Duodenal mucosa (tissue), 2 donors: ENCODE measurements around the gene TBC1D5.

Experiments used
- H3K27ac ChIP-seq: one replicate; pipeline ENCODE4 v1.7.0; 2013; ENCODE audit warnings: low read depth, low read length
- H3K27me3 ChIP-seq, 2 donors: one replicate each; pipeline ENCODE4 v1.7.0; 2013; ENCODE audit warnings: low read length in 2 of 2, control low read depth in 1 of 2; ENCODE audit not compliant: insufficient read depth in 2 of 2, control insufficient read depth in 1 of 2
- H3K36me3 ChIP-seq, 2 donors: one replicate each; pipeline ENCODE4 v1.7.0; 2013; ENCODE audit warnings: low read length in 2 of 2, control low read depth in 1 of 2; ENCODE audit not compliant: insufficient read depth in 2 of 2, control insufficient read depth in 1 of 2
- H3K4me1 ChIP-seq, 2 donors: one replicate each; pipeline ENCODE4 v1.7.0; 2013; ENCODE audit warnings: low read length in 2 of 2, control low read depth in 1 of 2; ENCODE audit not compliant: insufficient read depth in 2 of 2, control insufficient read depth in 1 of 2
- H3K4me3 ChIP-seq, 2 donors: one replicate each; pipeline ENCODE4 v1.7.0; 2013; ENCODE audit warnings: low read length in 2 of 2, low read depth in 1 of 2
- H3K9ac ChIP-seq, 2 donors: one replicate each; pipeline ENCODE4 v1.7.0; 2013; ENCODE audit warnings: low read length in 2 of 2, low read depth in 1 of 2
- H3K9me3 ChIP-seq, 2 donors: one replicate each; pipeline ENCODE4 v1.7.0; 2013; ENCODE audit warnings: low read length in 2 of 2, control low read depth in 1 of 2; ENCODE audit not compliant: control insufficient read depth in 1 of 2

The TBC1D5 gene

DNA sequence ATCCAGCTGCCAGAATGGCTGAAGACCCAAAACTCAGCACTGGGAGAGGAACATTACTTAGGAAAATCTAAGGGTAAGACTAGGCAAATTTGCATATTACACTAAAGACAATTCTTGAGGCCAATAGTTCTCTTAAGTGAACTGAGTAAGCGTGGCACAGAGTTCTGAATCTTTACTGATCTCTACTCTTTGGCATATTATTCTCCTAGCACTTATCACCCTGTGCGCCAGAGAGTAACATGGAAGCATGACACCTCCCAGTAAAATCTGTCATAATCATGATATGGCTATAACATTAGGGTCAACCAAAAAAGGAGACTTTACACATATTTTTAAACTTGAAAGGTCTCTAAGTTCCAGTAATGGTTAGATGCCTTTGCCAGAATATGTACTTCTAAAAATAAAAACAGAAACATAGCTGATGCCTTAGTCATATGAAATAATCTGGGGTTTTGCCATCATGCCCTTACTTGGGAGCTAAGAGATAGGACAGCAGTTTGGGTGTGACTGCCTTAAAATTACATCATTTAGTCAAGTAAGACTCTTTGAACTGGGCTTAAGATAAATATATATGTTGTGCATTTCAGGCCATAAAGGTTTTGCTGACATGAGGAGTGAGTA is 567.1 kb downstream of the TBC1D5 start:
- peaks cover 0 to 3% of the 10 kb centered on the region in 2 donors for H3K4me1 ChIP-seq
- no peaks in the 10 kb centered on the region for H3K27me3 ChIP-seq
- no peak overlapping the region for H3K27ac ChIP-seq

GRCh38 chr3:17166369-17166768 is 576.1 kb downstream of the TBC1D5 start:
- Histone ChIP-seq H3K9me3 (no peaks in the 10 kb centered on the region), H3K27ac (no peak overlapping the region), H3K9ac (no peak overlapping the region), H3K4me3 (no peak overlapping the region), H3K4me1 (no peaks in the 10 kb centered on the region), H3K27me3 (no peaks in the 10 kb centered on the region), H3K36me3 (peaks cover 13 to 44% of the 10 kb centered on the region in 2 donors)

More for the DNA sequence above, 567.1 kb downstream of the TBC1D5 start:
- Histone ChIP-seq H3K36me3 (peaks cover 3 to 4% of the 10 kb centered on the region in 2 donors), H3K9ac (no peak overlapping the region), H3K9me3 (no peaks in the 10 kb centered on the region), H3K4me3 (no peak overlapping the region)

- Histone ChIP-seq H3K27ac (no peak overlapping the region), H3K4me1 (no peaks in the 10 kb centered on the region), H3K36me3 (peaks cover 13 to 69% of the 10 kb centered on the region in 2 donors)
Observed at GRCh38 chr3:17162116-17162515, 580.3 kb downstream of the TBC1D5 start.

GRCh38 chr3:17160597-17160996 is 581.8 kb downstream of the TBC1D5 start:
- Histone ChIP-seq H3K36me3 (peaks cover 13 to 63% of the 10 kb centered on the region in 2 donors), H3K9me3 (no peaks in the 10 kb centered on the region), H3K9ac (no peak overlapping the region), H3K4me1 (no peaks in the 10 kb centered on the region), H3K27me3 (no peaks in the 10 kb centered on the region), H3K4me3 (no peak overlapping the region), H3K27ac (no peak overlapping the region)

More at GRCh38 chr3:17162116-17162515, 580.3 kb downstream of the TBC1D5 start:
- H3K9me3 ChIP-seq = no peaks in the 10 kb centered on the region
- H3K27me3 ChIP-seq = no peaks in the 10 kb centered on the region
- no peak overlapping the region for H3K4me3 ChIP-seq
- no peak overlapping the region for H3K9ac ChIP-seq

- no peaks in the 10 kb centered on the region for H3K4me1 ChIP-seq
- H3K9me3 ChIP-seq = no peaks in the 10 kb centered on the region
- H3K27ac ChIP-seq = no peak overlapping the region
- H3K9ac ChIP-seq = no peak overlapping the region
- no peak overlapping the region for H3K4me3 ChIP-seq
- H3K36me3 ChIP-seq = peaks cover 11 to 69% of the 10 kb centered on the region in 2 donors
- no peaks in the 10 kb centered on the region for H3K27me3 ChIP-seq
Observed at GRCh38 chr3:17158941-17159682, 583.3 kb downstream of the TBC1D5 start.

GRCh38 chr3:17157713-17158112 is 584.7 kb downstream of the TBC1D5 start:
- Histone ChIP-seq H3K36me3 (peaks cover 17 to 75% of the 10 kb centered on the region in 2 donors), H3K27ac (no peak overlapping the region), H3K4me1 (no peaks in the 10 kb centered on the region), H3K9me3 (peaks cover 3 to 13% of the 10 kb centered on the region in 2 donors), H3K9ac (no peak overlapping the region), H3K27me3 (no peaks in the 10 kb centered on the region), H3K4me3 (no peak overlapping the region)

DNA sequence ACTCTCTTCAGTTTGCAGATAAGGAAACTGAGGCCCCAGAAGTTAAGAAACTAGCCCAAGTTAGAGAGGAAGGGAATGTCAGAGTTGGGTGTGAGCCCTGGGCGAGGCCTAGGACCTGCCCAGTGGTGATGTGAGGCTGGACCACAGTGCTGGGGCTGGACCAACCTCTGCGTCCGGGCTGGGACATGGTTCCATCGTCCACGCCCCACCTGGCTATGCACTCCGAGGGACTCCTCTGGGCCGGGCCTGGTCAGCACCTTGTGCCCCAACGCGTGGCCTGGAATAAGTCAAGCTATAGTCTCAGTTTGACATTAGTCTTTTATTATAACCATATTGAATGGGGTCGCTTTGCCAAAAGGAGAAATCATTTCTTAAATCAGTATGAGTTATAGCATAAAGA is 585.6 kb downstream of the TBC1D5 start:
- H3K27me3 ChIP-seq = no peaks in the 10 kb centered on the region
- H3K4me1 ChIP-seq = no peaks in the 10 kb centered on the region
- peaks cover 15 to 70% of the 10 kb centered on the region in 2 donors for H3K36me3 ChIP-seq
- H3K27ac ChIP-seq = no peak overlapping the region
- peaks cover 4 to 14% of the 10 kb centered on the region in 2 donors for H3K9me3 ChIP-seq
- no peak overlapping the region for H3K9ac ChIP-seq
- H3K4me3 ChIP-seq = no peak overlapping the region

DNA sequence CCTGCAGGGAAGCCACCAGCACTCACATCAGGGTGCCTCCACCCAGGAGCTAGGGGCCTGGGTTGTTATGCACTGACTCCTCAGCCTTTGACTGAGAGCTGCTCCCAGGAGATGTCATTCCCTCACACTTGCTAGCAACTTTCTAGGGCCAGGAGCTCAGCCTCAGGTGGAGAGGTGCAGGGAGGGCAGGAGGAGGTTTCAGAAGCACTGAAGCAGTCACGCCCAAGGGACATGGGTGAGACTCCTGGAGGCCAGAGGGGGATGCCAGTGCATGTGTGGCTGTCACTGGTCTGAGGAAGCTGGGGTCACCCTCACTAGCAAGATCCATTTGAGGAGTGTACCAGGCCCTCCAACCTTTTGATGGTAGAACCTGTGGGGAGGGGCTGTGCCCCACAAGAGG is 586.5 kb downstream of the TBC1D5 start:
- Histone ChIP-seq H3K27me3 (no peaks in the 10 kb centered on the region), H3K9ac (no peak overlapping the region), H3K9me3 (peaks cover 4 to 14% of the 10 kb centered on the region in 2 donors), H3K36me3 (peaks cover 12 to 61% of the 10 kb centered on the region in 2 donors), H3K4me3 (no peak overlapping the region), H3K4me1 (no peaks in the 10 kb centered on the region), H3K27ac (no peak overlapping the region)

GRCh38 chr3:17154941-17155340 is 587.5 kb downstream of the TBC1D5 start:
- H3K9me3 ChIP-seq = peaks cover 4 to 14% of the 10 kb centered on the region in 2 donors
- H3K9ac ChIP-seq = no peak overlapping the region
- no peaks in the 10 kb centered on the region for H3K27me3 ChIP-seq
- no peak overlapping the region for H3K27ac ChIP-seq
- H3K4me3 ChIP-seq = no peak overlapping the region
- H3K36me3 ChIP-seq = peaks cover 12 to 55% of the 10 kb centered on the region in 2 donors
- peaks cover 0 to 5% of the 10 kb centered on the region in 2 donors for H3K4me1 ChIP-seq

DNA sequence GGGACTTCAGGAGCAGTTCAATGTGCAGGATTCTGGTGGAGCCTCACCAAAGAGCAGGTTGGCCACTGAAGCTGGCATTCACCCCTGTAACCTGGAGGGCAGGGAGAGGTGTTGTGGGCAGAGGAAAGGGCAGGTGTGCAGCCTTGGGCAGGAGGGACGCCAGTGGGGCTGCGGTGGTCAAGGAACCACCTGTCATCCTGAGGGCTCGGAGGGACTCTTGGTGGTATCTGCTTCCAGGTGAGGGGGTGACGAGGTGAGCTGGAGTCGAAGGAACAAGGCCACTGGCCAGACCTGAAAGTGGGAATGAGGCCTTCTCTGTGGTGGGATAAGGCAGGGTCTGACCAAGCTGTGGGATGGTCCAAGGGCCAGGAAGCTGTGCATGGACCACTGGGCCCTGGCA is 588.2 kb downstream of the TBC1D5 start:
- no peaks in the 10 kb centered on the region for H3K27me3 ChIP-seq
- H3K9me3 ChIP-seq = peaks cover 4 to 14% of the 10 kb centered on the region in 2 donors
- H3K36me3 ChIP-seq = peaks cover 12 to 48% of the 10 kb centered on the region in 2 donors
- H3K4me1 ChIP-seq = peaks cover 0 to 5% of the 10 kb centered on the region in 2 donors
- H3K27ac ChIP-seq = no peak overlapping the region
- H3K9ac ChIP-seq = no peak overlapping the region
- H3K4me3 ChIP-seq = no peak overlapping the region
